Heart left ventricle (tissue), 13 donors: ENCODE results near the gene QDPR.
"Not testable (repeated sequence)": the region's sequence is repeated elsewhere in the genome, so short reads cannot be mapped to it uniquely, and the experiment has no call there.

Experiments used
- CTCF ChIP-seq, 12 donors: fragments of 200-600 bp; sonication (generic) in 4 of 12; IDR thresholded peaks; one replicate each; pipeline versions ENCODE4 v1.5.0 to v1.8.0; 2018 to 2022; ENCODE audit warnings: antibody characterized with exemption in 12 of 12, mild to moderate bottlenecking in 5 of 12
- POLR2A ChIP-seq, 2 donors: fragments of 450-650 bp; IDR thresholded peaks; one replicate each; pipeline ENCODE4 v1.6.1; 2017; ENCODE audit warnings: antibody characterized with exemption in 2 of 2, mild to moderate bottlenecking in 2 of 2, moderate library complexity in 2 of 2
- donor health status: ischemic (EF 13 %, LVEDD 7.1; RV severe dilation, severe dysfunction).
- donor health status: DM: no; HTN: yes; CAD: no.
- donor health status: DM: no; HTN: no; CAD: no.
- donor health status: ischemic (EF 25% LVEDD 6.9; RV normal size, moderate dysfunction).
- donor health status: ischemic (EF 25% LVEDD 5.7; RV mildly dilated, moderate dysfunction).
- donor health status: ischemic (EF 35%, LVEDD 5.7; RV mildly dilated, moderate dysfunction).
- donor health status: nonischemic (EF 11% LVEDD 7.7; RV severe dilation, severe dysfunction).
- donor health status: DM: yes; HTN: yes; CAD: no.
- donor health status: PGD.
- donor health status: ischemic (EF 29% LVEDD 5.4; RV normal size, mild dysfunction).
- donor health status: nonischemic (EF 23%, LVEDD 6.1; RV moderate dilation, normal function).

GRCh38 chr4:17537060-17537459, 25.2 kb upstream of the QDPR start:
- not testable (repeated sequence) for TF ChIP-seq CTCF, POLR2A (IDR thresholded peaks at IDR 0.05)
